Cardiac ventricle fibroblast (primary cell): ENCODE measurements around the gene RAB27A. TPM values are rescaled to one million over a fixed set of nuclear protein-coding genes. Genes with fewer than 3 reads are reported as not detected.

Source experiments
- total RNA-seq: library from RNA; depleted of rRNA; stranded (reverse); fragments of >200 nt; gene quantifications from 2 replicates; pipeline ENCODE4 v1.2.3, GENCODE V29; 2015

The RAB27A gene
- total RNA-seq: 10.9 and 20.6 TPM in 2 replicates

GRCh38 chr15:55289746-55290527, at the start of gene RAB27A:
TSS of gene RAB27A (minus strand) at chr15:55289813. CDS start at chr15:55234934, 54,879 bp downstream.

DNA sequence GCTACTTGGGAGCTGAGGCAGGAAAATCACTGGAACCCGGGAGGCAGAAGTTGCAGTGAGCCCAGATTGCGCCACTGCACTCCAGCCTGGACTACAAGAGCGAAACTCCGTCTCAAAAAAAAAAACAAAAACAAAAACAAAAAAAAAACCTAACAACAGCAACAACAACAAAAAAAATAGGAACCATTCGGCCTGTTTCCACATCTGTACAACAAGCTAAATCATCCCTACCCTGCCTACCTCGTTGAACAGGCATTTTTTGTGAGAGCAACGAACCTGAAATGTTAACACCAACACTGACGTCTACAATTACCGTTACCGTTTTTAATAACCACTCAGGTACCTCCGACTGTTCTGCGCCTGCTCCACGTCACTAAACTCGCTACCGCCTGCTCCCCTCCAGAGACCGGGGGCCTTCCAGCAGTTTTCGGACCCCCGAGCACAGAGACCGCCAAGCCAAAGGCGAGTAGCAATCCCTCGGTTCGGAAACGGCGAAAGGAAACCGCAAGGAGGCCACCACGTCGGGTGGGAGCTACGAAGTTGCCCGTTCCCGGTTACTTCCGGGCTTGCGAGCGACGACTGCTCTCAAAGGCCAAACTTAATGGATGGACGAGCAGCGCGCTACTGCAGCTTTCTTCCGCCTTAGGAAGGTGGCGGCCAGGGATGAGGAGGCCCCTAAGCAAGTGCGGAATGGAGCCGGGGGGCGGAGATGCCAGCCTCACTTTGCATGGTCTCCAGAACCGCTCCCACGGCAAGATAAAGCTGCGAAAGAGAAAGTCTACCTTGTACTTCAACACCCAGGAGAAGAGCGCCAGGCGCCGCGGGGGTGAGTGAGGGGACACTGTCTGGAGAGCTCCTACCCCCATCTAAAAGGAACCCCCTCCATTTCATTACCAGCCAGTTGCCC, 29.2 kb upstream of the RAB27A start, which contains the start of the genes PIGB and PIGBOS1:
Gene PIGB (plus strand): TSS at position 635 of the 907 bp plus-strand sequence. CDS start 29 bp downstream, at position 664.
Gene PIGBOS1 (minus strand): TSS at position 536 of the 907 bp plus-strand sequence. CDS start 1,331 bp downstream, outside the sequence.

GRCh38 chr15:55196458-55197361, 92.9 kb downstream of the RAB27A start, which contains the start of gene RSL24D1:
TSS of gene RSL24D1 (minus strand) at chr15:55196941. CDS start at chr15:55196890, 51 bp downstream.

Other genes starting within 250 kb of the RAB27A start
- gene RSL24D1, start 92.9 kb downstream of the RAB27A start, total RNA-seq: 55.7 and 69.1 TPM in 2 replicates
- 6.6 and 16.2 TPM in 2 replicates for gene PIGBOS1, start 29.3 kb upstream of the RAB27A start, total RNA-seq
- gene PIGB, start 29.4 kb upstream of the RAB27A start, total RNA-seq: 9.3 and 9.7 TPM in 2 replicates
- gene CCPG1, start 118.5 kb upstream of the RAB27A start, total RNA-seq: 39.9 and 55.3 TPM in 2 replicates
- gene PIERCE2, start 118.7 kb upstream of the RAB27A start, total RNA-seq: 3.4 and 8.4 TPM in 2 replicates
- 0.15 and 0.19 TPM in 2 replicates for gene DNAAF4, start 218.4 kb upstream of the RAB27A start, total RNA-seq